ENCODE results near the gene FGF5. TPM values are rescaled to one million over a fixed set of nuclear protein-coding genes. Genes with fewer than 3 reads are reported as not detected.

FGF5 gene
- total RNA-seq, 2 donors from 2014 or later: not detected

DNA sequence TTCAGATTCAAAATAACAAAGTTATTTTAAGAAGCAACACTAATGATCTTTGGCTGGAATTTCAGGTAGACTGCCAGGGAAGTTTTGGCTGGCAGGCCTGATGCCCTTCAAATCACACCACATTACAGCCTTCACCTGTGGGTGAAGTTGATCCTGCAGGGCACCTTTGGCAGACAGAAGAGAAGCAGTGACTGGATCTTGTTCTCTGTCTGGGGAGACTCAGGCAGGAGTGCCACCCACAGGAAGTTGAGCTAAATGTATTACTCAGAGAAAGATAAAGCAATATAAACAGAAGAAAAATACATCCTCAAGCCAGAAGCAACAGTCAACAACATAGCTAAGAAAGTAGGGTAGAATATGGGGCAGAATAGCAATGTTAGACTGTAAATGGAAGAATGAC lies 56.3 kb downstream of the FGF5 start:
- intact Hi-C loops (cut with DNase I): no loop called here
- DNase-seq (ENCODE audit: low spot score): no peak

DNA sequence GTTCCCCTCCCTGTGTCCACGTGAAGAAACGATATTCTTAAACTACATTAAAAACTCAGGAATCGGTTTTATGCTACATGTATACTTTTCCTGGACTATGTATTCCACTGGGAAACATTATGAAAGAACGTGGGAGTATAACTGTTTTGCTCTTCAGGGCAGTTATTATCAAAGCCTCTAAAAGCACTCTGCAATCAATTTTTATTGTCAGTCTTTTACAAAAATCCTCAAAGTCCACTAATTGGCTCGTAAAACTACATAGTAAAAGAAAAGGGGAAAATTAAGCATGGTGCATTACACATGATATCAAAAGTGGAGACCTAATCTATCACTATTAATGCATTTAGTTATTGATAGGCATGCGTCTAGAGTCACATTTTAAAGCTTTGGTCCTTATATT lies 57.7 kb downstream of the FGF5 start:
- DNase-seq (ENCODE audit: low spot score): no peak
- intact Hi-C loops (cut with DNase I): no loop called here

- intact Hi-C loops (cut with DNase I): no loop called here
- no peak for DNase-seq (ENCODE audit: low spot score)
Measured at GRCh38 chr4:80331693-80332092, 65.2 kb downstream of the FGF5 start.

- intact Hi-C loops (cut with DNase I): no loop called here
- no peak for DNase-seq (ENCODE audit: low spot score)
Measured at GRCh38 chr4:80333121-80333520, 66.7 kb downstream of the FGF5 start.

- no peak for DNase-seq (ENCODE audit: low spot score)
- intact Hi-C loops (cut with DNase I): no loop called here
Measured at GRCh38 chr4:80334568-80334967, 68.1 kb downstream of the FGF5 start.

- intact Hi-C loops (cut with DNase I): no loop called here
- DNase-seq (ENCODE audit: low spot score): no peak
Measured at GRCh38 chr4:80335226-80335553, 68.7 kb downstream of the FGF5 start.

- DNase-seq (ENCODE audit: low spot score): peak; percentile 87
- intact Hi-C loops (cut with DNase I): no loop called here
Measured at GRCh38 chr4:80335554-80336358, 69.3 kb downstream of the FGF5 start, which contains the start of gene CFAP299. Gene CFAP299, plus strand, starts transcription at chr4:80335730.

- DNase-seq (ENCODE audit: low spot score): no peak
- intact Hi-C loops (cut with DNase I): no loop called here
Measured at GRCh38 chr4:80336582-80336981, 70.1 kb downstream of the FGF5 start.

GRCh38 chr4:80340036-80340435 lies 73.6 kb downstream of the FGF5 start:
- intact Hi-C loops (cut with DNase I): no loop called here
- DNase-seq (ENCODE audit: low spot score): no peak

Other genes starting within 250 kb of the FGF5 start
- 100 to 1,000 TPM; 111 to 164 TPM for gene ANTXR2, start 193.4 kb upstream of the FGF5 start, total RNA-seq
- gene PRDM8, start 69.2 kb upstream of the FGF5 start, total RNA-seq: 1 to 10 TPM; 4.8 to 5.3 TPM
- not detected for gene CFAP299, start 69.1 kb downstream of the FGF5 start, total RNA-seq

Measured in posterior vena cava (tissue), 2 donors.